HG03378 (cell line): ENCODE results near the gene TRIM51.
"Not testable (repeated sequence)": the region's sequence is repeated elsewhere in the genome, so short reads cannot be mapped to it uniquely, and the experiment has no call there.

Source experiments
- ATAC-seq: cut with Tn5 transposase; IDR thresholded peaks from one replicate; pipeline ENCODE4 v1.9.1; 2021; ENCODE audit warnings: mild to moderate bottlenecking, moderate library complexity; ENCODE audit not compliant: unreplicated experiment

TRIM51 gene, protein sequence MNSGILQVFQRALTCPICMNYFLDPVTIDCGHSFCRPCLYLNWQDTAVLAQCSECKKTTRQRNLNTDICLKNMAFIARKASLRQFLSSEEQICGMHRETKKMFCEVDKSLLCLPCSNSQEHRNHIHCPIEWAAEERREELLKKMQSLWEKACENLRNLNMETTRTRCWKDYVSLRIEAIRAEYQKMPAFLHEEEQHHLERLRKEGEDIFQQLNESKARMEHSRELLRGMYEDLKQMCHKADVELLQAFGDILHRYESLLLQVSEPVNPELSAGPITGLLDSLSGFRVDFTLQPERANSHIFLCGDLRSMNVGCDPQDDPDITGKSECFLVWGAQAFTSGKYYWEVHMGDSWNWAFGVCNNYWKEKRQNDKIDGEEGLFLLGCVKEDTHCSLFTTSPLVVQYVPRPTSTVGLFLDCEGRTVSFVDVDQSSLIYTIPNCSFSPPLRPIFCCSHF

DNA sequence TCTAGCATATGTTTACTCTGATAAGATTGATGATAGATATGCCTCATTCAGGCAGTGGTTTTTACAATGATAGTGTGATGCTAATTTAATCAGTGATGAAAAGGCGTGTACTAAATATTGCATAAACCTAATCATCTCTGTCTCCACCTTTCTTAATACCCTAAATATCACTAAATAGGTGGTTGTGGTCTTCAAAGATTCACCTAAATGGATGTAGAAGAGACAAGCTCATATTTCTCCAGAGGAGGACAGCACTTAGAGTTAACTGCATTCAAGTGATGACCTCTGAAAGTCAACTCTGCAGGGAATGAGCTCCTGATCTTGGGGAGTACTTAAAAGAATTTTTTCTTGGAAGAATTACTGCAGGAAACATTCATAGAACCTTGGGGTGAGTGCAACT, at the start of gene TRIM51:
TSS of gene TRIM51 (plus strand) at position 301 of the 400 bp plus-strand sequence. CDS start 2,132 bp downstream, outside the sequence.
- ATAC-seq = not testable (repeated sequence)

- ATAC-seq = no peak
Measured at GRCh38 chr11:55838452-55838851, 44.6 kb upstream of the TRIM51 start, which contains the start of gene OR5D16. OR5D16 (plus strand) TSS chr11:55838752; CDS start chr11:55838752, 0 bp downstream.

- no peak for ATAC-seq
Measured at GRCh38 chr11:55847453-55847852, 35.6 kb upstream of the TRIM51 start.

- ATAC-seq = no peak
Measured at GRCh38 chr11:55849037-55849436, 34.1 kb upstream of the TRIM51 start.

DNA sequence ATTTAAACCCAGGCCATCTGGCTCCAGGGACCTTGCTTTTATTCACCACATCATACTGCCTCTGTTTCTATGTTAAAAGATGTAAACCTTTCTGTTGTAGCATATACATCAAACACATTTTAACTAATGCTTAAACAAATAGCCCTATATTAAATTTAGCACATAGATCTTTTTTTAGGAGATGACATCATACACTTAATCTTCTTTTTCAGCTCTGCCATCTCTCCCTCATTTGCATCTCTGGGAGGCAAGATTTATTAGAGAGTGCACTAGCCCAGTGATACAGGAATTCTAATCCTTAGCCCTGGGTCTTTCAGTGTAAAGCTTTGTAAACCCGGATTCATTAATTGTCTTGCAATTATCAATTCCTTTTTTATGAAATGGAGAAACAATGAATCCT, 31.0 kb upstream of the TRIM51 start:
- no peak for ATAC-seq

DNA sequence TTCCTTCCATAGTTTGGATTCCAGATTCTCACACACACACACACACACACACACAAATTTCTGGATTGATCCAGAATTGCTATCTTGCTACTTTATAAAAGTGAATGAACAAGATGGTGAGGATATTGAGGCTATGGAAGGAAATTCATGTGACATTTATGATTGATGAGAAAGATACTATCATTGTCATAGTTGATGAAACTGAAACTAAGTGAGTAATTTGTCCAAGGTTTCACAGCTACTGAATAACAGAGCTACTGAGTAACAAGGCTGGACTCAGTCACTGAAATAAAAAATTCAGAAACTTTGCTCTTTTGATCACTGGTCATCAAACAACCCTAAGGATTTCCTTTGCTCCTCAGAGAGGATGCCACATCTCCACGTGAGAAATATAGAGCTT, 28.4 kb upstream of the TRIM51 start:
- no peak for ATAC-seq

- not testable (repeated sequence) for ATAC-seq
Measured at GRCh38 chr11:55867354-55867753, 15.7 kb upstream of the TRIM51 start.

- ATAC-seq = not testable (repeated sequence)
Measured at GRCh38 chr11:55872731-55873130, 10.4 kb upstream of the TRIM51 start.

DNA sequence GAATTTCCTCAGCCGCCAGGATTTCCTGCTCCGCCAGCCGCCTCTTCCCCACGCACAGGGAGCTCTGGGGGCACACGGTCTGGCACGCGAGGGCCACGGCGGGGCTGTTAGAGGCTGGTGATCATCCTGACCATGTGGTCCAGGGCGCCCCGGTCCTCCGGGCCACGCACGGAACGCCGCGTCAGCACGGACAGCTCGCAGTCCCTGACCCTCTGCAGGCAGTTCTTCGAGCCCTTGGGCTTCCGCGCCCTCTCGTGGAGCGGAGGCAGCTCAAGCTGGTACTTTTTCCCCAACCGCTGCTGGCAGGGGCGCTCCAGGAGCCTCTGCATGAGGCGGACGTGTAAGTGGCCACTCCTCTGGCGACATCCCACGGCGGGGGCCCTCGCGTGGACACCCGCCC, 10.0 kb upstream of the TRIM51 start:
- not testable (repeated sequence) for ATAC-seq

- ATAC-seq = not testable (repeated sequence)
Measured at GRCh38 chr11:55884995-55885394, 1.9 kb downstream of the TRIM51 start.

GRCh38 chr11:55885481-55885880, 2.4 kb downstream of the TRIM51 start:
- not testable (repeated sequence) for ATAC-seq

- ATAC-seq = no peak
Measured at GRCh38 chr11:55895216-55895615, 12.1 kb downstream of the TRIM51 start.

- no peak for ATAC-seq
Measured at GRCh38 chr11:55902308-55902707, 19.2 kb downstream of the TRIM51 start.

DNA sequence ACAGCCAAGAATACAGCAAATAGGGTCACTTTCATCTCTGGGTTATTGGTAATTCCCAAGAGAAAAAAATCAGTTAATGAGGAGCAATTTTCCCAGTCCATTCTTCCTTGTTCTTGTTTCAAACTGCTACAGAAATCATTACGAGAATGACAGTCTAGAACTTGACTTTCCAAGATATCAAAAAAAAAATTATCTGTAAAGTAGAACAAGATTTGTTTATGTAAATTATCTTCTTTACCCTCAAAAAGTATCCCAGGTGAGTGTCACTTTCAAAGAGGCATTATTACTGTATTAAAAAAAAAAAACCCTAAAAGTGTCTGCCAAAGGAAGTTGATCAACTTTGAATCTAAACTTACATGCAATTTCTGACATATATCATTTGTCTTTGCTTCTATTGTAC, 31.4 kb downstream of the TRIM51 start, which contains the start of gene OR5W2:
TSS of gene OR5W2 (minus strand) at position 101 of the 400 bp plus-strand sequence. CDS start at position 101, 0 bp downstream.
- no peak for ATAC-seq

DNA sequence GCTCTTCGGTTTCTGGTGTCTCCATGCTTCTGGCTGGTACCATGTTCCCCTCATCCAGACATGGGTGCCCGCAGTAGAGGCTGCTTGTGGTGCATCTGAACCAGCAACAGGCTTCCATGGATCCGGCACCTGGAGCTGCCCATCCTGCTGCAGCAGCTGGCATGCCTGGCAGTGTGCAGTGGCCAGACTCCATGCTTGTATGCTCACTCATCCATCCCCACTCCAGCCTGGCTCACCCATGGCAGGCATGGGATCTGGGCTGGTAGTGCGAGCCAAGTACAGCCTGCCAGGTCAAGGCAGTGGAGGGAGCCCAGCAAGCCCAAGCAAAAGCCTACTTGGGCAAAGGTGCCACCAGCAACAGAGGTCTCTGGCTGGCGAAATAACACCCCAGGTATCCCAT, 37.4 kb downstream of the TRIM51 start:
- ATAC-seq = no peak

GRCh38 chr11:55936300-55936699, 53.2 kb downstream of the TRIM51 start, which contains the start of gene OR5I1:
OR5I1 (minus strand) TSS chr11:55936400; CDS start chr11:55936400, 0 bp downstream.
- ATAC-seq = no peak
